Fibroblast of lung (primary cell): ENCODE measurements around the gene FECH. TPM values are rescaled to one million over a fixed set of nuclear protein-coding genes. Genes with fewer than 3 reads are reported as not detected.
A peak's percentile ranks its signal among the peaks of the same experiment; 100 is the strongest.

Source experiments
- DNase-seq, 2 donors: peaks; one replicate each; pipeline versions ENCODE4 v3.0.0 to v3.0.0-alpha.2; 2010; ENCODE audit warnings: low read depth in 2 of 2
- H2AFZ ChIP-seq: 2 replicates; pipeline ENCODE4 v1.5.1; 2012; ENCODE audit warnings: low read length, control low read depth, inconsistent platforms
- H3K27ac ChIP-seq: 2 replicates; pipeline ENCODE4 v1.5.1; 2011; ENCODE audit warnings: low read length, control low read depth; ENCODE audit not compliant: insufficient read depth
- H3K27me3 ChIP-seq: 2 replicates; pipeline ENCODE4 v1.5.1; 2011; ENCODE audit warnings: mild to moderate bottlenecking, low read length; ENCODE audit not compliant: control insufficient read depth, insufficient read depth
- H3K36me3 ChIP-seq: 2 replicates; pipeline ENCODE4 v1.5.1; 2011; ENCODE audit warnings: low read length; ENCODE audit not compliant: control insufficient read depth, insufficient read depth
- H3K4me1 ChIP-seq: 2 replicates; pipeline ENCODE4 v1.5.1; 2011; ENCODE audit warnings: low read length; ENCODE audit not compliant: control insufficient read depth, insufficient read depth; ENCODE audit errors: extremely low read depth
- H3K4me2 ChIP-seq: 2 replicates; pipeline ENCODE4 v1.5.1; 2011; ENCODE audit warnings: low read length, control low read depth; ENCODE audit not compliant: insufficient read depth; ENCODE audit errors: extremely low read depth
- H3K4me3 ChIP-seq, 4 experiments: fragments of 200-600 bp in 1 of 4; sonication (generic) in 1 of 4; replicated peaks in 1 of 4; 2 replicates each; pipeline ENCODE4 v1.5.1; 2011 to 2016; ENCODE audit warnings: low read length in 4 of 4, low read depth in 3 of 4, mild to moderate bottlenecking in 3 of 4, control low read depth in 2 of 4, inconsistent platforms in 1 of 4, mixed read lengths in 1 of 4; ENCODE audit not compliant: insufficient read depth in 1 of 4; ENCODE audit errors: control extremely low read depth in 1 of 4
- H3K79me2 ChIP-seq: 2 replicates; pipeline ENCODE4 v1.5.1; 2012; ENCODE audit warnings: mild to moderate bottlenecking, low read length, inconsistent platforms; ENCODE audit not compliant: control insufficient read depth, insufficient read depth
- H3K9ac ChIP-seq: 2 replicates; pipeline ENCODE4 v1.5.1; 2011; ENCODE audit warnings: mild to moderate bottlenecking, low read length, control low read depth; ENCODE audit not compliant: insufficient read depth
- H3K9me3 ChIP-seq: 2 replicates; pipeline ENCODE4 v1.5.1; 2012; ENCODE audit warnings: low read depth, low read length; ENCODE audit not compliant: control insufficient read depth, insufficient read depth
- H4K20me1 ChIP-seq: 2 replicates; pipeline ENCODE4 v1.5.1; 2011; ENCODE audit warnings: low read length; ENCODE audit not compliant: control insufficient read depth, insufficient read depth; ENCODE audit errors: extremely low read depth
- EZH2 ChIP-seq: IDR thresholded peaks from 2 replicates; pipeline ENCODE4 v1.5.1; 2012; ENCODE audit warnings: low read length, control low read depth, mild to moderate bottlenecking; ENCODE audit errors: missing control alignments
- polyA plus RNA-seq, 2 donors: library from polyadenylated mRNA; depleted of rRNA in 1 of 2; stranded (reverse) in 1 of 2; unstranded in 1 of 2; fragments of >200 nt; gene quantifications; 2 replicates each; pipeline ENCODE4 v1.2.1, GENCODE V29; 2011 to 2012; ENCODE audit warnings: missing spikeins in 1 of 2
- total RNA-seq: library from RNA; depleted of rRNA; stranded (reverse); fragments of >200 nt; gene quantifications from 2 replicates; pipeline ENCODE4 v1.2.1, GENCODE V29; 2014
- TF ChIP-seq, protein P1 (sequence below), 2 donors: IDR thresholded peaks in 1 of 2; conservative IDR thresholded peaks in 1 of 2; 1 replicate in 1 of 2; 2 replicates in 1 of 2; pipeline ENCODE4 v1.5.1; 2011 to 2012; ENCODE audit warnings: low read length in 2 of 2, control low read depth in 1 of 2, inconsistent platforms in 1 of 2, low read depth in 1 of 2, mild to moderate bottlenecking in 1 of 2

FECH gene
- total and polyA plus RNA-seq, 2 donors (not counting 1 experiment from before 2014, with no cell fraction given), result 23.8 to 44.4 TPM

DNA sequence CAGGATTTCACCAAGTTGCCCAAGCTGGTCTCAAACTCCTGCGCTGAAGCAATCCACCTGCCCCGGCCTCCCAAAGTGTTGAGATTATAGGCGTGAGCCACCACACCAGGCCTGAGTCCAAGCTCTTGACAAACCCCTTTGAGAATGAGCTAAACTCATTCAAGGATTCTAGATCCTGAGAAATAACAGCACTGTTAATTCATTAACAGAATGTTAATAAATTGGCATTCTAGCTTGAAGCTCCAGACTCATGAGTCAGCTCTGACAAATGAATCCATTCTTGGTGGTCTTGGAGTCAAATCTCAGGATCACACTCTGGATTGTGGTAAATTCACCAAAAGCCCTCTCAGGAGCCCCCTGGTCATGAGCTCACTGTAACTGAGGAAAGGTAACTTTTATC lies 33.4 kb upstream of the FECH start:
- Histone ChIP-seq H2AFZ (no peak overlapping the region), H3K4me3 (peak overlapping the region in 2 of 4 experiments; percentile 88 to 96)

DNA sequence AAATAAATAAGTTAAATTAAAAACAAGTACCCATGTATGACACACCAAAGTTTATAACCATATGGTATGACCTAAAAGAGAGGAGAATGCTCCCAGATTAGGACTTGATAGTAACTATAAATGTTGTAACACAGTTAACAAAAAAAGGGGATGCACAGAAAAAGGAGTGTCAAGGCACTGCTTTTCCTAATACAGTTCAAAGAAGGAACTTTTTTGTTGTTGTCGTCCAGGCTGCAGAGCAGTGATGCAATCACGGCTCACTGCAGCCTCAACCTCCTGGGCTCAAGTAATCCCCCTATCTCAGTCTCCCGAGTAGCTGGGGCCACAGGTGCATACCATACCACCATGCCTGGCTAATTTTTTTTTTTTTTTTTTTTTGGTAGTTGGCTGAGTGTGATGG lies 32.4 kb upstream of the FECH start:
- H3K27ac ChIP-seq, result no peak overlapping the region
- H3K79me2 ChIP-seq, result peaks cover 31% of the 10 kb centered on the region
- no peak overlapping the region for H3K4me2 ChIP-seq

More for the DNA sequence above, 33.4 kb upstream of the FECH start:
- H3K4me2 ChIP-seq, result peak overlapping the region; percentile 9
- H3K9ac ChIP-seq, result no peak overlapping the region
- TF ChIP-seq, protein P1, sequence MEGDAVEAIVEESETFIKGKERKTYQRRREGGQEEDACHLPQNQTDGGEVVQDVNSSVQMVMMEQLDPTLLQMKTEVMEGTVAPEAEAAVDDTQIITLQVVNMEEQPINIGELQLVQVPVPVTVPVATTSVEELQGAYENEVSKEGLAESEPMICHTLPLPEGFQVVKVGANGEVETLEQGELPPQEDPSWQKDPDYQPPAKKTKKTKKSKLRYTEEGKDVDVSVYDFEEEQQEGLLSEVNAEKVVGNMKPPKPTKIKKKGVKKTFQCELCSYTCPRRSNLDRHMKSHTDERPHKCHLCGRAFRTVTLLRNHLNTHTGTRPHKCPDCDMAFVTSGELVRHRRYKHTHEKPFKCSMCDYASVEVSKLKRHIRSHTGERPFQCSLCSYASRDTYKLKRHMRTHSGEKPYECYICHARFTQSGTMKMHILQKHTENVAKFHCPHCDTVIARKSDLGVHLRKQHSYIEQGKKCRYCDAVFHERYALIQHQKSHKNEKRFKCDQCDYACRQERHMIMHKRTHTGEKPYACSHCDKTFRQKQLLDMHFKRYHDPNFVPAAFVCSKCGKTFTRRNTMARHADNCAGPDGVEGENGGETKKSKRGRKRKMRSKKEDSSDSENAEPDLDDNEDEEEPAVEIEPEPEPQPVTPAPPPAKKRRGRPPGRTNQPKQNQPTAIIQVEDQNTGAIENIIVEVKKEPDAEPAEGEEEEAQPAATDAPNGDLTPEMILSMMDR (conservative IDR thresholded peaks at IDR 0.05 in 1 of 2, IDR thresholded peaks at IDR 0.05 in 1 of 2; ENCODE audit: low read depth in 1 of 2, low read length in 2 of 2), result no peak
- no peak for TF ChIP-seq EZH2
- peaks cover 2% of the 10 kb centered on the region for H3K36me3 ChIP-seq
- no peaks in the 10 kb centered on the region for H3K9me3 ChIP-seq
- DNase-seq, result peak in 1 of 2 donors; percentile 28
- no peak overlapping the region for H3K27ac ChIP-seq
- no peaks in the 10 kb centered on the region for H3K27me3 ChIP-seq
- H3K79me2 ChIP-seq, result peaks cover 31% of the 10 kb centered on the region
- H4K20me1 ChIP-seq, result no peaks in the 10 kb centered on the region
- no peaks in the 10 kb centered on the region for H3K4me1 ChIP-seq

DNA sequence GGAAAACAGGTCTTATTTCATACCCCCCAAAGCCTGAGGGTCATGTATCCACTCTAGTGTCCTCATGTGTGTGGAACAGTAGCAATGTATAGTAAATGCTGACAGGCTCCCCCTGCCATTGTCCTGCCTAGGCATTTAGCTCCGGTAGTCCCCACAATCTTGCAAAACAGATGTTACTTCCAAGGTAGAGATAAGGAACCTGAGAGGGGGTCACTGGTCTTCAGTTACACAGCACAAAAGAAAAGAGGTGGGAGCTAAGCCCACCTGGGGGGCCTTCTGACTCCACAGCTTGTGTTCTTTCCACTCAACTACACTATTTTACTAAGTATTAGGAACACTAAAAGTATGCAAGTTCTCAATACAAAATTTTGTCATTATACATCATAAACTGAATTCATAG lies 17.4 kb upstream of the FECH start:
- no peaks in the 10 kb centered on the region for H3K27me3 ChIP-seq
- no peak for TF ChIP-seq EZH2
- TF ChIP-seq, protein P1 (conservative IDR thresholded peaks at IDR 0.05 in 1 of 2, IDR thresholded peaks at IDR 0.05 in 1 of 2; ENCODE audit: low read depth in 1 of 2, low read length in 2 of 2), result no peak
- H3K36me3 ChIP-seq, result peaks cover 10% of the 10 kb centered on the region

More for the DNA sequence above, 32.4 kb upstream of the FECH start:
- H2AFZ ChIP-seq, result no peak overlapping the region
- peaks cover 4% of the 10 kb centered on the region for H3K36me3 ChIP-seq
- H3K27me3 ChIP-seq, result no peaks in the 10 kb centered on the region
- TF ChIP-seq, protein P1 (conservative IDR thresholded peaks at IDR 0.05 in 1 of 2, IDR thresholded peaks at IDR 0.05 in 1 of 2; ENCODE audit: low read depth in 1 of 2, low read length in 2 of 2), result no peak
- no peak for TF ChIP-seq EZH2
- DNase-seq, result no peak
- no peak overlapping the region for H3K4me3 ChIP-seq
- no peaks in the 10 kb centered on the region for H3K9me3 ChIP-seq
- H3K9ac ChIP-seq, result no peak overlapping the region
- H3K4me1 ChIP-seq, result no peaks in the 10 kb centered on the region
- H4K20me1 ChIP-seq, result no peaks in the 10 kb centered on the region

More for the DNA sequence above, 17.4 kb upstream of the FECH start:
- Histone ChIP-seq H3K9me3 (no peaks in the 10 kb centered on the region), H2AFZ (no peak overlapping the region), H3K79me2 (no peaks in the 10 kb centered on the region), H3K27ac (no peak overlapping the region), H4K20me1 (no peaks in the 10 kb centered on the region), H3K4me2 (no peak overlapping the region), H3K9ac (no peak overlapping the region), H3K4me3 (no peak overlapping the region), H3K4me1 (no peaks in the 10 kb centered on the region)
- DNase-seq, result no peak
